Dendritic cell treated with granulocyte-macrophage colony-stimulating factor and Interleukin-4, amounts not matched to agents 40 ng/mL and 50 ng/mL, for 4 days (primary cell): ENCODE data around the gene OGDH.
"Not testable (repeated sequence)": the region's sequence is repeated elsewhere in the genome, so short reads cannot be mapped to it uniquely, and the experiment has no call there.

Source experiments
- H3K27ac Mint-ChIP-seq: one replicate; pipeline ENCODE4 v1.8.0; 2022; ENCODE audit warnings: mild to moderate bottlenecking, mixed read lengths
- H3K27me3 Mint-ChIP-seq: one replicate; pipeline ENCODE4 v1.8.0; 2022; ENCODE audit warnings: mild to moderate bottlenecking, mixed read lengths
- H3K36me3 Mint-ChIP-seq: one replicate; pipeline ENCODE4 v1.8.0; 2022; ENCODE audit warnings: low read depth, mixed read lengths
- H3K4me1 Mint-ChIP-seq: one replicate; pipeline ENCODE4 v1.8.0; 2022; ENCODE audit warnings: low read depth, mixed read lengths
- H3K4me3 Mint-ChIP-seq: one replicate; pipeline ENCODE4 v1.8.0; 2022; ENCODE audit warnings: mild to moderate bottlenecking, moderate library complexity, mixed read lengths
- H3K9me3 Mint-ChIP-seq: one replicate; pipeline ENCODE4 v1.8.0; 2022; ENCODE audit warnings: mixed read lengths
- intact Hi-C: fragments of 100-400 bp; cut with micrococcal nuclease; formaldehyde crosslinking; loops from one replicate; pipeline ENCODE4 v1.15.0; 2022

Gene OGDH

GRCh38 chr7:44606341-44607140 lies at the start of gene OGDH:
Gene OGDH, plus strand, starts transcription at chr7:44606627. Its CDS starts 17,717 bp downstream, at chr7:44624344.
- Mint-ChIP-seq H3K4me1 (peaks cover 53% of the 10 kb centered on the region), H3K36me3 (peaks cover 40% of the 10 kb centered on the region), H3K4me3 (peak within 1 kb of the TSS; percentile 94), H3K27ac (peak within 1 kb of the TSS; percentile 98), H3K9me3 (no peaks in the 10 kb centered on the region), H3K27me3 (peaks cover 12% of the 10 kb centered on the region)
- intact Hi-C loops, result loop anchor here (1.0 to 2.0 kb wide), 4 partner anchors 14 to 190 kb away; partner anchors contain the start of genes PPIA and ZMIZ2

GRCh38 chr7:44557485-44557884 lies 48.9 kb upstream of the OGDH start:
- Mint-ChIP-seq H3K27me3 (peaks cover 7% of the 10 kb centered on the region), H3K4me3 (no peak overlapping the region), H3K36me3 (no peaks in the 10 kb centered on the region), H3K27ac (no peak overlapping the region), H3K4me1 (no peaks in the 10 kb centered on the region), H3K9me3 (no peaks in the 10 kb centered on the region)
- intact Hi-C loops, result no loop called here

- intact Hi-C loops, result no loop called here
- Mint-ChIP-seq H3K9me3 (no peaks in the 10 kb centered on the region), H3K4me1 (no peaks in the 10 kb centered on the region), H3K36me3 (peaks cover 15% of the 10 kb centered on the region), H3K27me3 (peaks cover 4% of the 10 kb centered on the region), H3K27ac (no peak overlapping the region), H3K4me3 (no peak overlapping the region)
Measured at GRCh38 chr7:44559485-44559884, 46.9 kb upstream of the OGDH start.

- Mint-ChIP-seq H3K4me3 (no peak overlapping the region), H3K4me1 (peaks cover 9% of the 10 kb centered on the region), H3K9me3 (no peaks in the 10 kb centered on the region), H3K27ac (no peak overlapping the region), H3K36me3 (peaks cover 35% of the 10 kb centered on the region), H3K27me3 (no peaks in the 10 kb centered on the region)
- intact Hi-C loops, result no loop called here
Measured at GRCh38 chr7:44561481-44561880, 44.9 kb upstream of the OGDH start.

- Mint-ChIP-seq H3K4me3 (no peak overlapping the region), H3K36me3 (peaks cover 41% of the 10 kb centered on the region), H3K9me3 (no peaks in the 10 kb centered on the region), H3K27me3 (no peaks in the 10 kb centered on the region), H3K27ac (no peak overlapping the region), H3K4me1 (peaks cover 15% of the 10 kb centered on the region)
- intact Hi-C loops, result no loop called here
Measured at GRCh38 chr7:44561962-44562621, 44.3 kb upstream of the OGDH start.

GRCh38 chr7:44562622-44562962 lies 43.8 kb upstream of the OGDH start:
- intact Hi-C loops, H3K4me3 Mint-ChIP-seq, H3K9me3 Mint-ChIP-seq, H3K27ac Mint-ChIP-seq, H3K27me3 Mint-ChIP-seq: not testable (repeated sequence)
- Mint-ChIP-seq H3K36me3 (peaks cover 46% of the 10 kb centered on the region), H3K4me1 (peaks cover 20% of the 10 kb centered on the region)

- Mint-ChIP-seq H3K9me3 (no peaks in the 10 kb centered on the region), H3K4me3 (no peak overlapping the region), H3K27me3 (no peaks in the 10 kb centered on the region), H3K27ac (no peak overlapping the region), H3K4me1 (peaks cover 22% of the 10 kb centered on the region), H3K36me3 (peaks cover 52% of the 10 kb centered on the region)
- intact Hi-C loops, result no loop called here
Measured at GRCh38 chr7:44563171-44563679, 43.2 kb upstream of the OGDH start.

- Mint-ChIP-seq H3K4me1 (peaks cover 30% of the 10 kb centered on the region), H3K4me3 (no peak overlapping the region), H3K27me3 (no peaks in the 10 kb centered on the region), H3K27ac (no peak overlapping the region), H3K9me3 (no peaks in the 10 kb centered on the region), H3K36me3 (peaks cover 66% of the 10 kb centered on the region)
- intact Hi-C loops, result loop anchor here (1.0 to 5.0 kb wide), 2 partner anchors 72 to 323 kb away; partner anchors contain the start of gene NUDCD3
Measured at GRCh38 chr7:44564606-44565005, 41.8 kb upstream of the OGDH start.

GRCh38 chr7:44565097-44565794 lies 41.2 kb upstream of the OGDH start:
- Mint-ChIP-seq H3K27me3 (no peaks in the 10 kb centered on the region), H3K4me3 (no peak overlapping the region), H3K27ac (no peak overlapping the region), H3K36me3 (peaks cover 73% of the 10 kb centered on the region), H3K4me1 (peaks cover 30% of the 10 kb centered on the region), H3K9me3 (no peaks in the 10 kb centered on the region)
- intact Hi-C loops, result loop anchor here (1.0 to 5.0 kb wide), 2 partner anchors 73 to 324 kb away; partner anchors contain the start of gene NUDCD3

- no peak overlapping the region for H3K27ac Mint-ChIP-seq
- intact Hi-C loops, result loop anchor here (1.0 to 5.0 kb wide), 2 partner anchors 74 to 325 kb away; partner anchors contain the start of gene NUDCD3
Measured at GRCh38 chr7:44565795-44566559, 40.5 kb upstream of the OGDH start.

GRCh38 chr7:44566680-44567079 lies 39.7 kb upstream of the OGDH start:
- Mint-ChIP-seq H3K27me3 (no peaks in the 10 kb centered on the region), H3K4me3 (no peak overlapping the region), H3K27ac (no peak overlapping the region), H3K9me3 (no peaks in the 10 kb centered on the region), H3K36me3 (peaks cover 87% of the 10 kb centered on the region), H3K4me1 (peaks cover 30% of the 10 kb centered on the region)
- intact Hi-C loops, result loop anchor here (5.0 kb wide), 1 partner anchor 74 kb away; the partner anchor contains the start of gene NUDCD3

More at GRCh38 chr7:44565795-44566559, 40.5 kb upstream of the OGDH start:
- H3K4me3 Mint-ChIP-seq, result no peak overlapping the region
- no peaks in the 10 kb centered on the region for H3K27me3 Mint-ChIP-seq
- peaks cover 30% of the 10 kb centered on the region for H3K4me1 Mint-ChIP-seq
- no peaks in the 10 kb centered on the region for H3K9me3 Mint-ChIP-seq
- H3K36me3 Mint-ChIP-seq, result peaks cover 80% of the 10 kb centered on the region

GRCh38 chr7:44567884-44568283 lies 38.5 kb upstream of the OGDH start:
- Mint-ChIP-seq H3K4me3 (no peak overlapping the region), H3K27me3 (no peaks in the 10 kb centered on the region), H3K9me3 (no peaks in the 10 kb centered on the region), H3K36me3 (peaks cover 99% of the 10 kb centered on the region), H3K4me1 (peaks cover 36% of the 10 kb centered on the region), H3K27ac (no peak overlapping the region)
- intact Hi-C loops, result loop anchor here (5.0 kb wide), 1 partner anchor 76 kb away; the partner anchor contains the start of gene NUDCD3
